Epithelial cell of alveolus of lung (primary cell): ENCODE results near the gene CLIC4. TPM values are rescaled to one million over a fixed set of nuclear protein-coding genes. Genes with fewer than 3 reads are reported as not detected.

Source experiments
- total RNA-seq: library from RNA; depleted of rRNA; stranded (reverse); fragments of >200 nt; gene quantifications from 2 replicates; pipeline ENCODE4 v1.2.1, GENCODE V29; 2015

The CLIC4 gene
- 276 and 321 TPM in 2 replicates for total RNA-seq

DNA sequence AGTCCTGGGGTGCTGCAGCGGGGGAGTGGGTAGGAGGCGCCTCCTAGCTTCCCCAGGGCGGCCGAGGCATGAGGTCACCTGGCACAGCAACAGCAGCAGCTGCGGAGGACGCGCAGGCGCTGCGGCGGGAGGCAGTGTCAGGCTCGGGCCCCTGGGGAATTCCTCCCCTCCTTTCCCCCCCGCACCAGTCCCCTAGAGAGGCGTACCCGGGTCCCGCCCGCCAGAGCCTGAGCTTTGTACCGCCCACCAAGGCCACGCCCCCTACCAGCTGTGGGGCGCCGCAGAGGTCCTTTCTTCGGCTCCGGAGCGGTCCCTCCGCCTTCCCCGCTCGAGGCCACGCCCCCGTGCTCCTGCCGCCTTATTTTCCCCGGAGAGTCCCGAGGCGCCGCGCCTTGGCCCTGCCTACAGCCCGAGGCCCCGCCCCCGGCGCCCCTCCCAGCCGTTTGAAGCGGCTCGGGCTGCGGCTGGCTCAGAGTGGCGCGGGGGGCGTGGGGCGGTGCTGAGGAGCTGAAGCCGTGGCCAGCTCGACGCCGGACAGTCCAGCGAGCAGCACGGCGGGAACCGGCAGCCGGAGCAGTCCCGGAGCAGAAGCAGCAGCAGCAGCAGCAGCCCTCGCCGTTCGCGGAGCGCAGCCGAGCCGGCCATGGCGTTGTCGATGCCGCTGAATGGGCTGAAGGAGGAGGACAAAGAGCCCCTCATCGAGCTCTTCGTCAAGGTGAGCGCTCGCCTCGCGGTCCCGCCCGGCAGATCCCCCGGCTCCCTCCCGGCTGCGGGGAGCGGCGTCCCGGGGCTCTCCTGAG is at the start of gene CLIC4:
TSS of gene CLIC4 (plus strand) at position 537 of the 800 bp plus-strand sequence. CDS start at position 644, 107 bp downstream.

Other genes starting within 250 kb of the CLIC4 start
- gene RCAN3, start 242.6 kb upstream of the CLIC4 start, total RNA-seq, result 5.7 and 8.0 TPM in 2 replicates
- not detected in 2 replicates for gene NCMAP, start 189.4 kb upstream of the CLIC4 start, total RNA-seq
- 28.3 and 50.0 TPM in 2 replicates for gene SRRM1, start 102.1 kb upstream of the CLIC4 start, total RNA-seq
- gene RUNX3, start 184.8 kb downstream of the CLIC4 start, total RNA-seq, result 0.08 and 0.91 TPM in 2 replicates